ENCODE data around the gene AAGAB.

The AAGAB gene

DNA sequence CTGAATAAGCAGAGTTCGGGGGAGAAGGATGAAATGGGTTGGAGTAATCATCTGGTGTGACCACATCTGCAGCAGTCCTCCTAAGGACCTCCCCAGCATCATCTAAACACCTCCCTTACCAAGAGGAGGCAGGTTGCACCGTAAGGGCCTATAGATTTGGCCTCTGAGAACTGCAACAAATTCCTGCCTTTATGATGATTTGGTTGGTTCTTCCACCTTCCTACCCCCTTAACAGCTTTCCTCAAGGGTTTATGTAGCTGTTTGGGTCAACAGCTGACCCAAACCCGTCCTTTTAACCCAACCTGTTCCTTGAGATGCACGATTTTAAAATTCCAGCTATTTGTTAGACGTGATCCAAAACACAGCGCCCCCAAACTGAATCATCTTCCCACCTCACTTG lies 58.2 kb downstream of the AAGAB start:
- no peak overlapping the region for H3K4me2 ChIP-seq (ENCODE audit: low read depth, low read length)
- H3K27ac ChIP-seq (ENCODE audit: low read length): no peak overlapping the region

DNA sequence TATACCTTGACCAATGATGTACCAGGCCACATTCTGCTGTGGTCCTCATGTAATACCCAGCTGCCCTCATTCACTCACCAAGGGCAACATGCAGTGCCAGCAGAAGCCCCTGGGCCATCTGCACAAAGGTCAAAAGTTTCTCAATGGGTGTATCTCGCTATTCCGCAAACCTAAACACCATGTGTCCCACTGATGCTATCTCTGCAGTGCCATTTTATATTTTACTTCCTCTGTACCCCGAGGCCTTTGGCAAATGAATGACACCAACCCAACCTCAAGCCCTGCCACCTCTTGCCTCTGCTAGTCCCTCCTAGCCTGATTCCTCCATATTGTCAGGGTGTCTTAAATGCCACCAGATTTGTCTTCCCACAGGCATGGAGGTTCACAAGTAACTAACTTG lies 59.2 kb downstream of the AAGAB start:
- Histone ChIP-seq H3K27ac (ENCODE audit: low read length) (no peak overlapping the region), H4K20me1 (ENCODE audit: insufficient read depth, low read length) (no peaks in the 10 kb centered on the region), H3K9me3 (replicated peaks; ENCODE audit: insufficient read depth, low read length) (no peaks in the 10 kb centered on the region), H3K36me3 (replicated peaks; ENCODE audit: insufficient read depth, low read length) (no peaks in the 10 kb centered on the region), H3K79me2 (ENCODE audit: low read length) (no peaks in the 10 kb centered on the region), H3K4me3 (ENCODE audit: low read length) (no peak overlapping the region), H3F3A (ENCODE audit: insufficient read depth, low read length) (no peaks in the 10 kb centered on the region), H3K9me2 (replicated peaks; ENCODE audit: insufficient read depth, low read length) (no peaks in the 10 kb centered on the region), H3K9ac (ENCODE audit: low read length) (no peak overlapping the region), H2AFZ (ENCODE audit: low read length) (no peak overlapping the region), H3K4me2 (ENCODE audit: low read depth, low read length) (no peak overlapping the region), H3K27me3 (replicated peaks; ENCODE audit: insufficient read depth, low read length) (no peaks in the 10 kb centered on the region), H3K4me1 (ENCODE audit: low read length) (no peaks in the 10 kb centered on the region)
- DNase-seq: no peak
- no peak for TF ChIP-seq EZH2phosphoT487 (IDR thresholded peaks at IDR 0.05; ENCODE audit: low read length)
- TF ChIP-seq, protein P1, sequence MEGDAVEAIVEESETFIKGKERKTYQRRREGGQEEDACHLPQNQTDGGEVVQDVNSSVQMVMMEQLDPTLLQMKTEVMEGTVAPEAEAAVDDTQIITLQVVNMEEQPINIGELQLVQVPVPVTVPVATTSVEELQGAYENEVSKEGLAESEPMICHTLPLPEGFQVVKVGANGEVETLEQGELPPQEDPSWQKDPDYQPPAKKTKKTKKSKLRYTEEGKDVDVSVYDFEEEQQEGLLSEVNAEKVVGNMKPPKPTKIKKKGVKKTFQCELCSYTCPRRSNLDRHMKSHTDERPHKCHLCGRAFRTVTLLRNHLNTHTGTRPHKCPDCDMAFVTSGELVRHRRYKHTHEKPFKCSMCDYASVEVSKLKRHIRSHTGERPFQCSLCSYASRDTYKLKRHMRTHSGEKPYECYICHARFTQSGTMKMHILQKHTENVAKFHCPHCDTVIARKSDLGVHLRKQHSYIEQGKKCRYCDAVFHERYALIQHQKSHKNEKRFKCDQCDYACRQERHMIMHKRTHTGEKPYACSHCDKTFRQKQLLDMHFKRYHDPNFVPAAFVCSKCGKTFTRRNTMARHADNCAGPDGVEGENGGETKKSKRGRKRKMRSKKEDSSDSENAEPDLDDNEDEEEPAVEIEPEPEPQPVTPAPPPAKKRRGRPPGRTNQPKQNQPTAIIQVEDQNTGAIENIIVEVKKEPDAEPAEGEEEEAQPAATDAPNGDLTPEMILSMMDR (IDR thresholded peaks at IDR 0.05; ENCODE audit: low read length): no peak
- no peak for TF ChIP-seq EZH2 (optimal IDR thresholded peaks at IDR 0.05; ENCODE audit: low read depth, low read length)

More for the DNA sequence above, 58.2 kb downstream of the AAGAB start:
- Histone ChIP-seq H3K9me3 (replicated peaks; ENCODE audit: insufficient read depth, low read length) (no peaks in the 10 kb centered on the region), H3K4me1 (ENCODE audit: low read length) (no peaks in the 10 kb centered on the region), H3K9me2 (replicated peaks; ENCODE audit: insufficient read depth, low read length) (no peaks in the 10 kb centered on the region), H3K9ac (ENCODE audit: low read length) (no peak overlapping the region), H3K4me3 (ENCODE audit: low read length) (no peak overlapping the region), H4K20me1 (ENCODE audit: insufficient read depth, low read length) (no peaks in the 10 kb centered on the region), H3K27me3 (replicated peaks; ENCODE audit: insufficient read depth, low read length) (no peaks in the 10 kb centered on the region), H3K36me3 (replicated peaks; ENCODE audit: insufficient read depth, low read length) (no peaks in the 10 kb centered on the region), H2AFZ (ENCODE audit: low read length) (no peak overlapping the region), H3F3A (ENCODE audit: insufficient read depth, low read length) (no peaks in the 10 kb centered on the region), H3K79me2 (ENCODE audit: low read length) (no peaks in the 10 kb centered on the region)
- DNase-seq: no peak
- TF ChIP-seq, protein P1 (IDR thresholded peaks at IDR 0.05; ENCODE audit: low read length): no peak
- no peak for TF ChIP-seq EZH2 (optimal IDR thresholded peaks at IDR 0.05; ENCODE audit: low read depth, low read length)
- TF ChIP-seq EZH2phosphoT487 (IDR thresholded peaks at IDR 0.05; ENCODE audit: low read length): no peak

DNA sequence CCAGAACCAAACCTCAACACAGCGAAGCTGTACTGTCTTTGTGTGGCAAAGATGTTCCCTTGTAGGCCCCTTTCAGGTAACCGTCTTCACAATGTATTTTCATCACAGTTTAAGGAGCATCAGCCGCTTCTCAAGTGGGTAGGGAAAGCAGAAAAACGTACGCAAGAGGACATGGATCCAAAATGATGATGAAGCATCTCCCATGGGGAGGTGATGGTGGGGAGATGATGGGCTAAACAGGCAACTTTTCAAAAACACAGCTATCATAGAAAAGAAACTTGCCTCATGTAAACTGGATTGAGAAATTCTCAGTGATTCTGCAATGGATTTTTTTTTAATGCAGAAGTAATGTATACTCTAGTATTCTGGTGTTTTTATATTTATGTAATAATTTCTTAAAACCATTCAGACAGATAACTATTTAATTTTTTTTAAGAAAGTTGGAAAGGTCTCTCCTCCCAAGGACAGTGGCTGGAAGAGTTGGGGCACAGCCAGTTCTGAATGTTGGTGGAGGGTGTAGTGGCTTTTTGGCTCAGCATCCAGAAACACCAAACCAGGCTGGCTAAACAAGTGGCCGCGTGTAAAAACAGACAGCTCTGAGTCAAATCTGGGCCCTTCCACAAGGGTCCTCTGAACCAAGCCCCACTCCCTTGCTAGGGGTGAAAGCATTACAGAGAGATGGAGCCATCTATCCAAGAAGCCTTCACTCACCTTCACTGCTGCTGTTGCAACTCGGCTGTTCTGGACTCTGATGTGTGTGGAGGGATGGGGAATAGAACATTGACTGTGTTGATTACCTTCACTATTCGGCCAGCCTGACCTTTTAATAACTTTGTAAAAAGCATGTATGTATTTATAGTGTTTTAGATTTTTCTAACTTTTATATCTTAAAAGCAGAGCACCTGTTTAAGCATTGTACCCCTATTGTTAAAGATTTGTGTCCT lies 60.0 kb downstream of the AAGAB start:
- Histone ChIP-seq H3K4me3 (ENCODE audit: low read length) (no peak overlapping the region), H4K20me1 (ENCODE audit: insufficient read depth, low read length) (no peaks in the 10 kb centered on the region), H2AFZ (ENCODE audit: low read length) (no peak overlapping the region), H3K4me2 (ENCODE audit: low read depth, low read length) (no peak overlapping the region), H3K9me2 (replicated peaks; ENCODE audit: insufficient read depth, low read length) (no peaks in the 10 kb centered on the region), H3F3A (ENCODE audit: insufficient read depth, low read length) (no peaks in the 10 kb centered on the region), H3K9me3 (replicated peaks; ENCODE audit: insufficient read depth, low read length) (no peaks in the 10 kb centered on the region), H3K79me2 (ENCODE audit: low read length) (no peaks in the 10 kb centered on the region), H3K9ac (ENCODE audit: low read length) (no peak overlapping the region), H3K27me3 (replicated peaks; ENCODE audit: insufficient read depth, low read length) (no peaks in the 10 kb centered on the region), H3K27ac (ENCODE audit: low read length) (no peak overlapping the region), H3K4me1 (ENCODE audit: low read length) (no peaks in the 10 kb centered on the region), H3K36me3 (replicated peaks; ENCODE audit: insufficient read depth, low read length) (no peaks in the 10 kb centered on the region)
- TF ChIP-seq, protein P1 (IDR thresholded peaks at IDR 0.05; ENCODE audit: low read length): no peak
- TF ChIP-seq EZH2 (optimal IDR thresholded peaks at IDR 0.05; ENCODE audit: low read depth, low read length): no peak
- no peak for TF ChIP-seq EZH2phosphoT487 (IDR thresholded peaks at IDR 0.05; ENCODE audit: low read length)
- DNase-seq: no peak
